Measurements from ENCODE around the gene AGTPBP1.

AGTPBP1 gene

GRCh38 chr9:85533538-85533937, 208.2 kb downstream of the AGTPBP1 start:
- no peak for TF ChIP-seq CEBPB (IDR thresholded peaks at IDR 0.05)

- TF ChIP-seq ZBTB7A (IDR thresholded peaks at IDR 0.05; ENCODE audit: low read depth) = no peak
- no peak for TF ChIP-seq YY1 (IDR thresholded peaks at IDR 0.05; ENCODE audit: low read depth)
- TF ChIP-seq CREB1 (IDR thresholded peaks at IDR 0.05; ENCODE audit: low read depth) = no peak
- TF ChIP-seq CEBPB (IDR thresholded peaks at IDR 0.05) = no peak
- no peak for TF ChIP-seq EGR1 (IDR thresholded peaks at IDR 0.05)
- no peak for TF ChIP-seq TEAD4 (IDR thresholded peaks at IDR 0.05)
- no peak for TF ChIP-seq TAF1 (IDR thresholded peaks at IDR 0.05; ENCODE audit: low read depth)
- no peak for TF ChIP-seq EP300 (IDR thresholded peaks at IDR 0.05; ENCODE audit: borderline replicate concordance)
- no peak for TF ChIP-seq FOXM1 (IDR thresholded peaks at IDR 0.05; ENCODE audit: borderline replicate concordance, low read depth)
Observed at GRCh38 chr9:85530721-85531120, 211.0 kb downstream of the AGTPBP1 start.

GRCh38 chr9:85528607-85529006, 213.1 kb downstream of the AGTPBP1 start:
- TF ChIP-seq REST (IDR thresholded peaks at IDR 0.05; ENCODE audit: low read depth) (no peak), EGR1 (IDR thresholded peaks at IDR 0.05) (no peak), FOXM1 (IDR thresholded peaks at IDR 0.05; ENCODE audit: borderline replicate concordance, low read depth) (no peak), TEAD4 (IDR thresholded peaks at IDR 0.05) (no peak), CREB1 (IDR thresholded peaks at IDR 0.05; ENCODE audit: low read depth) (no peak)

- TF ChIP-seq CREB1 (IDR thresholded peaks at IDR 0.05; ENCODE audit: low read depth) (no peak), MAX (IDR thresholded peaks at IDR 0.05) (no peak), EP300 (IDR thresholded peaks at IDR 0.05; ENCODE audit: borderline replicate concordance) (no peak), TEAD4 (IDR thresholded peaks at IDR 0.05) (no peak), NFIC (IDR thresholded peaks at IDR 0.05) (no peak), TAF1 (IDR thresholded peaks at IDR 0.05; ENCODE audit: low read depth) (no peak), EGR1 (IDR thresholded peaks at IDR 0.05) (no peak), TCF12 (IDR thresholded peaks at IDR 0.05; ENCODE audit: low read depth) (no peak), REST (IDR thresholded peaks at IDR 0.05; ENCODE audit: low read depth) (no peak), ZBTB7A (IDR thresholded peaks at IDR 0.05; ENCODE audit: low read depth) (no peak), YY1 (IDR thresholded peaks at IDR 0.05; ENCODE audit: low read depth) (no peak), RAD21 (IDR thresholded peaks at IDR 0.05; ENCODE audit: low read depth) (no peak), CEBPB (IDR thresholded peaks at IDR 0.05) (no peak), USF1 (IDR thresholded peaks at IDR 0.05) (no peak), FOXM1 (IDR thresholded peaks at IDR 0.05; ENCODE audit: borderline replicate concordance, low read depth) (no peak)
Observed at GRCh38 chr9:85528142-85528541, 213.6 kb downstream of the AGTPBP1 start.

GRCh38 chr9:85527331-85528020, 214.3 kb downstream of the AGTPBP1 start:
- no peak for TF ChIP-seq RAD21 (IDR thresholded peaks at IDR 0.05; ENCODE audit: low read depth)
- no peak for TF ChIP-seq TAF1 (IDR thresholded peaks at IDR 0.05; ENCODE audit: low read depth)
- TF ChIP-seq MAX (IDR thresholded peaks at IDR 0.05) = no peak
- no peak for TF ChIP-seq FOXM1 (IDR thresholded peaks at IDR 0.05; ENCODE audit: borderline replicate concordance, low read depth)
- TF ChIP-seq USF1 (IDR thresholded peaks at IDR 0.05) = no peak
- no peak for TF ChIP-seq NFIC (IDR thresholded peaks at IDR 0.05)
- no peak for TF ChIP-seq CEBPB (IDR thresholded peaks at IDR 0.05)
- no peak for TF ChIP-seq EGR1 (IDR thresholded peaks at IDR 0.05)
- no peak for TF ChIP-seq ZBTB7A (IDR thresholded peaks at IDR 0.05; ENCODE audit: low read depth)
- TF ChIP-seq CREB1 (IDR thresholded peaks at IDR 0.05; ENCODE audit: low read depth) = no peak
- no peak for TF ChIP-seq REST (IDR thresholded peaks at IDR 0.05; ENCODE audit: low read depth)
- no peak for TF ChIP-seq EP300 (IDR thresholded peaks at IDR 0.05; ENCODE audit: borderline replicate concordance)
- TF ChIP-seq YY1 (IDR thresholded peaks at IDR 0.05; ENCODE audit: low read depth) = no peak
- no peak for TF ChIP-seq TEAD4 (IDR thresholded peaks at IDR 0.05)
- no peak for TF ChIP-seq TCF12 (IDR thresholded peaks at IDR 0.05; ENCODE audit: low read depth)

All from Ishikawa (cell line).